Measurements from ENCODE around the gene MAST1.

GRCh38 chr19:12843328-12843727 is 5.0 kb downstream of the MAST1 start:
- TF ChIP-seq EZH2phosphoT487 (IDR thresholded peaks at IDR 0.05; ENCODE audit: unreplicated experiment) (no peak), CREB1 (CRISPR knock-in tag; IDR thresholded peaks at IDR 0.05; ENCODE audit: low read depth) (no peak), POLR2AphosphoS5 (IDR thresholded peaks at IDR 0.05; ENCODE audit: low read depth) (no peak), REST (IDR thresholded peaks at IDR 0.05; ENCODE audit: unreplicated experiment) (no peak), EZH2 (IDR thresholded peaks at IDR 0.05; ENCODE audit: low read depth, unreplicated experiment) (no peak), ZNF114 (CRISPR knock-in tag; IDR thresholded peaks at IDR 0.05) (no peak)
- TF ChIP-seq, protein P1, sequence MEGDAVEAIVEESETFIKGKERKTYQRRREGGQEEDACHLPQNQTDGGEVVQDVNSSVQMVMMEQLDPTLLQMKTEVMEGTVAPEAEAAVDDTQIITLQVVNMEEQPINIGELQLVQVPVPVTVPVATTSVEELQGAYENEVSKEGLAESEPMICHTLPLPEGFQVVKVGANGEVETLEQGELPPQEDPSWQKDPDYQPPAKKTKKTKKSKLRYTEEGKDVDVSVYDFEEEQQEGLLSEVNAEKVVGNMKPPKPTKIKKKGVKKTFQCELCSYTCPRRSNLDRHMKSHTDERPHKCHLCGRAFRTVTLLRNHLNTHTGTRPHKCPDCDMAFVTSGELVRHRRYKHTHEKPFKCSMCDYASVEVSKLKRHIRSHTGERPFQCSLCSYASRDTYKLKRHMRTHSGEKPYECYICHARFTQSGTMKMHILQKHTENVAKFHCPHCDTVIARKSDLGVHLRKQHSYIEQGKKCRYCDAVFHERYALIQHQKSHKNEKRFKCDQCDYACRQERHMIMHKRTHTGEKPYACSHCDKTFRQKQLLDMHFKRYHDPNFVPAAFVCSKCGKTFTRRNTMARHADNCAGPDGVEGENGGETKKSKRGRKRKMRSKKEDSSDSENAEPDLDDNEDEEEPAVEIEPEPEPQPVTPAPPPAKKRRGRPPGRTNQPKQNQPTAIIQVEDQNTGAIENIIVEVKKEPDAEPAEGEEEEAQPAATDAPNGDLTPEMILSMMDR (conservative IDR thresholded peaks at IDR 0.05; ENCODE audit: low read depth in 2 of 2): no peak

All from GM23338 (cell line).